ENCODE data around the gene PSMB3.
A peak's percentile ranks its signal among the peaks of the same experiment; 100 is the strongest.
"Not testable (repeated sequence)": the region's sequence is repeated elsewhere in the genome, so short reads cannot be mapped to it uniquely, and the experiment has no call there.

PSMB3 gene

DNA sequence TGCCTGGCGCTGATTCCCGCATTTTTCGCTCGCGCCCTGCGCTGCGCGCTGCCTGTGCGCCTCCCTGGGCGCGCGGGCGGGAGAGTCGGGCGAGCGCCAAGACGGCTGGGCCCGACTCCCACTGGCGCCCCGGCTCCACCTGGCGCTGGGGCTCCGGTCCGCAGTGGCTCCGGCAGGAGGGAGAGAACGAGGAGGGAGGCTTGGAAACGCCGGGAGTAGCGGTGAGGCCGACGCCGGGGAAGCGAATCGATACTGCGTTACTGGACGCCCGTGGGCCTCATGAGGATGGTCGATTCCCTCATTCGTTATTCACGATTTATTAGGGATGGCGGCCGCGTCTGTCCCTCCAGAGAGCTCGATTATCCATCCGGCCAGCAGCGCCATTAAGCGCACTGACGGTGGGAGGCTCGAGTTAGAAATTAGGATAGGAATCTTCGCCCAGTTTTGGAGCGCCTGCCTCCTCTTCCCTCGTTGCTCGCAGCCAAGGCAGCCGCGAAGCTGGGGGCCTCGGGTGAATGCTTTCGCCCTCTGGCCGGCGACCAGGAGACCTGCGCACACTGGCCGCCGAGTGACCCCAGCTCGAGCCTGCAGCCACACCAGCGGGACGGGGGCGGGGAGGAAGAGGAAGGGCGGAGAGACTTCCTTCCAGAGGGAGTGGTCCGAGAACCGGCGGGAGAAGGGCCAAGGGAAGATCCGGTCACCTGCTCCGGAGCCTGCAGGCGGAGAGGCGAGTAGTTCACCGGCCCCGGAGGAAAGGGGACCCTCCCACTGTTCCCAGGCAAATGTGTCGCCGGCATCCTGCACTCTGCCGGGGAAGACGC is 3.1 kb upstream of the PSMB3 start:
- DNase-seq (ENCODE audit: low spot score): no peak

DNA sequence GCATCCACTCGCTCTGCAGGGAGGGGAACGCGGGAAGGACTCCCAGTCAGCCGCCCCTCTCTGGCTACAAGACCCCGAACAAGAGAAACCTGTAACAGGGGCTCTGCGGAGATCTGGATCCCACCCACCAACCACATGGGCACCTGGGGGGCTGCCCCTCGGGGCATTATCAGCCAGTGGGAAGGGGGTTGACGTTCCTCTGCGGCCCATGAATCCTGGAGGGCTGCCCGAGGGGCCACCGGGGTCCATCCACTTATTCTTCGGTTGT is 2.6 kb upstream of the PSMB3 start:
- DNase-seq (ENCODE audit: low spot score): no peak

DNA sequence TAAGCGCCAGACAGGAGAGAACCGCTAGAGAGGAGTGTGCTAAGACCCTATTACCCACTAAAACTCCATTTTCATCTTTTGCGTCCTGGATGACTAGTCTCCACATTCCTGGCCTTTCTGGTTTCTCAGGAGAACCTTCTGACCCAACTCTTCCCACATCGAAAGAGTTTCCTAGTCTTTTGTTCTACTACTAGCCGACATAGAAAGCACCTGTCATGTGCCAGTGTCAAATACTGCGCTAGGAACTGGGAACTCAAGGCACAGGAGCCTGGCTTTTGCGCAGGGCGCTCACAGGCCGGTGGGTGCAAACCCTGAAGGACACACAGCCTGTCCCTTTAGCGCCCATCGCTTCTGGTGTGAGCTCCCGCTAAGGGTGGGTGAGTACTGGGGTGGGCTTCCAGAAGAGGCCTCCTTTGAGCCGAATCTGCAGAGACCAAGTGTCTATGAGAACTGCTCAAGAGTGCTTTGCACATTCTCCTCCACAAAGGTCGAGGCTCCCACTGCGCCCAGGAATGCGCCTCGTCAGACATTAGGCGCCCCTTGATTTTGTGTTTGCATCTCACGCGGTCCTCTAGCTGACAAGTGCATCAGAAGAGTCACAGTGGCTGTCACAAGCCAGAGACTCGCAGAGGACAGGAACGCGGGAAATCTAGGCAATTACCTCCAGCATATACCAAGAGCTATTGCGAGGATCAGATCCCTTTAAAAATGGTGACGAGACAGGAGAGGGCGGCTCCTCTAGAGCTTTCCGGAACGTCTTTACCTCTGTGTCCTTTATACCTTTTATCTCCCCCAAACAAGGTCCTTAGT is 2.0 kb upstream of the PSMB3 start:
- no peak for DNase-seq (ENCODE audit: low spot score)

DNA sequence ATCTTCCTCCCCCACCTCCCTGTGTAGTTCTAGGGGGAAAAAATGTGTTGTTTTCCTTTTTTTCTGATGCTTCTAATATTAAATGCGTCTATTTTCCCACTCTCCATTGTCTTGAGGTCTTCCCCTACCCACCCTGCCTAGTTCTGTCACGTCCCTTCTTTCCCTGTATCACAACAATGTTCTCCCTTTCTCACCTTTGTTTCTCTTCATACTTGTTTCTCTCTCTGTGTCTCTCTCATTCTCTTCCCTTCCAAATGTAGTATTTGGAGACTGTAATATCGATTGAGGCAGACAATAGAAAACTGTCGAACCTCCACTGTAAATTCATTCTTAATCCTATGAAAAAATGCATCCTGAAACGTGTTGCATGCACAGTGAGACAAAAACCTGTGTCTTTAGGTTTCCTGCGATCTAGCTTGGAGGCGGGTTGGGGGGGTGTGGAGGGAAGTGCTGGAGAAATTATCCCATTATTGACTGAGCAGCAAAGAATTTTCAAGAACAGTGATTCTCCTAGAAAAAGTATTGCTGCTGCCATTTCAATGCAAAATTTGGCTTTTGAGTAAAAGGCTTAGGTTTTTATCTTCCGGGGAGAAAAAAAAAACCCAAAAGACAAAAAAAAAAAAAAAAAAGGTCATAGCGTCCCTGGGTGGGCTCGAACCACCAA is 1.3 kb upstream of the PSMB3 start:
- no peak for DNase-seq (ENCODE audit: low spot score)

DNA sequence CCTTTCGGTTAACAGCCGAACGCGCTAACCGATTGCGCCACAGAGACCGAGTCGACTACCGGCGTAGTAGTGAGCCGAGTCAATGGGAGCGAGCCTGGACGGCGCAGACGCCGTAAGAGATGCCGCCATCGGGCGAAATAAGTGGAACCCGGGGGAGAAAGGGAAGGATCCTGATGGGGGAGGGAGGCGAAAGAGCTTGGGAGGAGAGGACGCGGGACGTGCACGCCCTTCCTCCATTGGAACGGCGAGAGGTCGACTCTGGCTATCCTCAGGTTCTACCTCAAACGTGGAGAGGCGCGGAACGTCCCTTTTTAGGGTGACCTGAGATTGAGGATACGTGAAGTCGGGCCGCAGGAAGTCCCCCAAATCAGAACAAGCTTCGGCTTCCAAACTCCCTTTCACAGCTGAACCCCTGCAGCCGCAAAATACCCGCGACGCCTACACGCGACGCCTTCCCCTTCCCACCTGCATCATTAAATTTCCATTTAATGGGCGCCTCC is 683 bp upstream of the PSMB3 start:
- DNase-seq (ENCODE audit: low spot score): peak; percentile 86

DNA sequence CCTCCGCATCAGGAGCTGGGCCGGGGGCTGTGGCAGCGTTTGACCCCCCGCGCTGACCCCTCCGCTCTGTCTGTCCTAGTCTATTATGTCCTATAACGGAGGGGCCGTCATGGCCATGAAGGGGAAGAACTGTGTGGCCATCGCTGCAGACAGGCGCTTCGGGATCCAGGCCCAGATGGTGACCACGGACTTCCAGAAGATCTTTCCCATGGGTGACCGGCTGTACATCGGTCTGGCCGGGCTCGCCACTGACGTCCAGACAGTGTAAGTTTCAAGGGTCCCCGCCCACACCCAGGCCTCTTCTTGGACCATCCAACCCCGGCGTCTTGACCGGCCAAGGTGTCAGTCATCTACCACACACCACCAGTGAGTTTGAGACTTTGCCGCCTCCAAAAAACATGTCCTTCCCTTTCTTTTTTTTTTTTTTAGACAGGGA is 548 bp downstream of the PSMB3 start:
- DNase-seq (ENCODE audit: low spot score): no peak

DNA sequence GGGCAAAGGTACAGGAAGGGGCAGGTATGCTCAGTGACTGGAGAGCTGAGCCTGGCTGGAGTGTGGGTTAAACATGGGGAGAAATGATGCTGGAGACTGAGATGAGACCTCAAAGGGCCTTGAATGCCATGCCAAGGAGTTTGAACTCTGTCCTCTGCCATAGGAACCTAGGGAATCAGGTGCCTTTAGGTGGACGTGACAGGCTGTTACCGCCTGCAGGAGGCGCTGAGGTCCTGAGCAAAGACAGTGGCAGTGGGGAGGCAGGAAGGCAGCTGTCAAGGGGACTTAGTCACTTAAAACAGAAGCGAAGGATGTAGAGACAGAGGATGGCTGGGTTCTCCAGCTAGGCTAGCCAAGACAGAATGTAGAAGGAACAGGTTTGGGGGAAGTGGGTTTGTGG is 9.1 kb downstream of the PSMB3 start:
- peak; percentile 24 for DNase-seq (ENCODE audit: low spot score)

DNA sequence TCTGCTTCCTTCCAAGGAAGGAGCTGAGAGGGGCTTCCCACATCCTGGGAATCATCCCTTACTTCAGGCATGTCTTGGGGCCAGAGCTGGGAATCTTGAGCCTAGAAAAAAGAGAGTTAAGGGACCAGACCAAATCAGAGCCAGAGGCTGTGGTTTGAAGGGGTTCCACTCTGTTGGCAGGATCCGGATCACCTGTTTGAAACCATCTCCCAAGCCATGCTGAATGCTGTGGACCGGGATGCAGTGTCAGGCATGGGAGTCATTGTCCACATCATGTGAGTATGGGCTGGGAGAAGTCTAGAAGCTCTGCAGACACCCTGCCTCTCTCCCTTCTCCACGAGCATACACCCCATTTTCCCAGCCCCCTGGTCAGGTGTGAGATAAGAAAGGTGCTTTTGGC is 9.7 kb downstream of the PSMB3 start:
- no peak for DNase-seq (ENCODE audit: low spot score)

DNA sequence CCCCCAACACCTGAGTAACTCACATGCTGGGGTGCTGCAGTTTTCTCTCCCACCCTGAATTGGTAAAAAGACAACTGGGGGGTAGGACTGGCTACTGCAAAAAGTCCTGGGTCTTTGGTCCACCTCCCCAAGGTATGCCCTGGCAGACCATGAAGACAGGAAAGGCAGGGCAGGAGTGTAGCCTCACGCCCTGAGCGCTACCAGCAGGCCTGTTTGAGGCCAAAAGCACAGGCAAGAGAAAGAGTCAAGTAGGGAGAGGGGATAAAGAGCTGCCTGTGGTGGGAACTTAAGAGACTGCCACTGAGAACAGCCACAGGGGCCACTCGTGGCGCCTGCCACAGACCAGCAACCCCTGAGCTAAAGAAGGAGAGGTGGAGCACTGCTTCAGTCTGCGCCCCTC is 13.8 kb downstream of the PSMB3 start:
- no peak for DNase-seq (ENCODE audit: low spot score)

DNA sequence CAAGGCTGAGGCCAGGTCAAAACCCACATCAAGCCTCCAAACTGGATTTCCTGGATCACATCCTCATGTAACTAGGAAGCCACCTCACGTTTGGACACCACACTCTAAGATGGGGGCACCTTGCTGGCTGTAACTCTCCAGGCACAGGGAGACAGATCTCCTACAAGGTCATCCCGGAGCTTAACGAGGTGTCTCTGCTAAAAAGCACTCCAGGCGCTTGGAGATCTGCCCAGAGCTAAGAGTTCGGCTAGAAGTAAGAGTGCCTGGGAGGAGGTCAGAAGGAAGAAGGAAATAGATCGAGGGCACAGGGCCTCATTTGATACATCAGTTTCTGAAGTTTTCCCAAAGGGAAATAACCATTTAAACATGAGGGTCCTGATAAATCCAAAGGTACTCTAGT is 15.9 kb downstream of the PSMB3 start:
- DNase-seq (ENCODE audit: low spot score): no peak

DNA sequence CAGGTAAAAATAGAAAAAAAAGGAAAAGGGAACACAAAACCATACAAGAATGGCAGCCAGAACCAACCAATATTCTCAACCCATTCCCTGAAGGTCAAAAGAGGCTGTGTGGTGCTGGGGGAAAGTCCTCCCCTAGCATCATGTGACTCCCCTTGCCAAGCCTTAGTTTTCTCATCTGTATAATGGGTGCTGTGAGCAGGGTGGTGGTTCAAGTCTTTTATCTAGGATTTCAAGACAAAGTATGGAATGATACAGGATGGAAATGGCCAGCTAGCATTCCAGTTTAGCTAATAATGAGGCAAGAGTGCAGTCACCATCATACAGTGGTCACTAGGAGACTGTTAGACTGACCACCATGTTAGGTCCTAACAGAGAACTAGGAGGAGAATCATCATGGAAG is 20.7 kb downstream of the PSMB3 start:
- no peak for DNase-seq (ENCODE audit: low spot score)

DNA sequence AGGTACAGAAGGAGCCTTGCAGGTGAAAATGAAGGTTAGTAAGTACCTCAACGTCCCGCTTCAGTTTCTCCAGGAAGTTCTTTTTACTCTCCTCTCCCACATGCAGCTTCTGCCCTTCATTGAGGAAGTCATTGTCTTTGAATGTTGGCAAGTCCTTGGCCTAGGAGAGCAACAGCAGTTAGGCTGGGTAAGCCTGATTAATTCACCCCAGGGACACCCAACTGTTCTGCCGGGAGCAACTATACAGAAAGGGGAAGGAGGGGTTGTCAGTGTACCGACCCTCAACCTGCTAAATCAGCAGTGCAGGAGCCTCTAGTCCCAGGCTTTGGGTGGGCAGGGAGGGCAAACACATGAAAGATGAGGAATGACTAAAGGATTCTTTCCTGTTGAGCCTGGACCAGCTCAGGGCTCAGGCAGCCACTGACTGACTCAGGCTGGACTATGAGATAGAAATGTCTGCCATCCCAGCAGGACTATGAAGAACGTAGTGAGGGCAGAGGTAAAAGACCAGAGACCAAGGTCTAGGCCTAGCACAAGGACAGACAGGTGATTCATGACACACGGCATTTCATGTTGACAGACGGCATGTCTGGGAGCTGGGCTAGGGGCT is 25.2 kb downstream of the PSMB3 start:
- no peak for DNase-seq (ENCODE audit: low spot score)

DNA sequence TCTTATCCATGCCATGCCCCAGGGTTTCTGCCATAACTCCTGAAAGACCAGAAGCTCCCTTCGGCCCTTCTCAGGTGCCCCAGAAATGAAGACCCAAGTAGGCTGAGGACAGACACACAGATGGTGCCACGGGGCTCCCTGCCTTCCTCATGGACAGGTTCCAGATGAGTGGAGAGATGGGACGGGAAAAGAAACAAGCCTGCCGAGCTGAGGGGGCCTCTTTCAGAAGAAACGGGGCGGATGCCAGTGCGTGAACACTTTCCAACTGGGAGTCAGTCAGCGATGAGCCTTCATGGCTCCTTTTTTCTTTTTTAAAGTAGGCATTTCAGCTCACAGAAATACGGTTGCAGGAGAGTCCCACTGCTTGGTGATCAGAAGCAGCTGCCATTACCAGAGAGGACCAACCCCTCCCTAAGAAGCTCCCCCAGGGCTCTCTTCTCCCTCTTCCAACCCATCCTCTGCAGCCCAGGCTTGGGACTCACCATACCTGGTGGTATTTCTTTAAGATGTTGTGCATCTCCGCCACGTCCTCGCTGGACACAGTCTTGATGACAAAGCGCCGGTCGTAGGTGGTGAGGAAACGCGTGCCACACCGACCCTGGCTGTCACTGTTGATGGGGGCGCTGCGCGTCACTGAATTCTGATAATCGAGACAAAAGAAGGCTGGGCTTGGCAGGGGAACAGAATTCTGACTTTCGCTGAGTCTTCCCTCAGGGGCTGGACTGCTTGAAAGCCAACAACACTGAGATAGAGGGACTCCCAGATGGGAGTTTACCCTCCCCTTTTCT is 27.6 kb downstream of the PSMB3 start:
- no peak for DNase-seq (ENCODE audit: low spot score)

DNA sequence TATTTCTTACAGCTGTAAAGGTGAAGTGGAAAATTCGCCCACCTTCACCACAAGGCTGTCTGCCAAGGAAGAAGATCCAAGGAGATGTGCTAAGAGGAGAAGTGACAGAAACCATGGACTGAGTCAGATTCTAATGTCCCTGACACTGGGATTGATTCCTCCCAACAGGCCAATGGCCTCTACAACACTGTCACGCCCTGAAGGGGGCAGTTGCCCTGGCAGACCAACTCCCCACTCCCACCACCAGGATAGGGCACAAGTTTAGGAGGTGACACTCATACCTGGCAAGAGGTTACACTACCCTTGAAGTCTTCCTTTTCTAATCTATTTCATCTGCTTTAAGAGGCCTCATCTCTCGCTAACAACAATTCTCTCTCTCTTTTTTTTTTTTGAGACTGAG is 30.7 kb downstream of the PSMB3 start:
- no peak for DNase-seq (ENCODE audit: low spot score)

DNA sequence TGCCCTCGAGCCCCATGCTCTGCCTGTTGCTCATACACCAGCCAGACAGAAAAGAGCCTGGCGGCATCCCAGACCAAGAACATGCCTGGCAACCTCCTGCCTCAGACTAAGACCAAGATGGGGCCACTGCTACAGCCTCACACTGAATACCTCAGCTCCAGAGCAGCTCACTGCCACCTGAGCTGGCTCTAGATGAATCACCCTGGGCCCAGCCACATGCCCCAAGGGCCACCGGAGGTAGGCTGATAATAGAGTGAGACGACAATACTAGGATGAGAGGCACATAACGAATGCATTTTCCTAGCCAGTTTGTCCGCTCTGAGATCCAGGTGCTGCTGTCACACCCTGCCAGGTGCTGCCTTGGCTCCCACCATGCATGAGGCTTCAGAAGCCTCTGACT is 33.8 kb downstream of the PSMB3 start:
- DNase-seq (ENCODE audit: low spot score): no peak

DNA sequence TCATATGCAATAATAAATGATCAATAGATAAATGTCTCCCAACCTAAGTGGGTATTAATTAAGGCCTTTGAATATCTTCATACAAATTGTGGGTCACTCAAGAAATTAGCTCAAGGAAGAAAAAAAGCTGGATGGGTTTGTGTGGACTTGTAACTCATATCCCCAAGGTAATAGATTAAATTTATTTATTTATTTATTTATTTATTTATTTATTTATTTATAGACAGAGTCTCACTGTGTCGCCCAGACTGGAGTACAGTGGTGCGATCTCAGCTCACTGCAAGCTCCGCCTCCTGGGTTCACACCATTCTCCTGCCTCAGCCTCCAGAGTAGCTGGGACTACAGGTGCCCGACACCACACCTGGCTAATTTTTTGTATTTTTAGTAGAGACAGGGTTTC is 35.5 kb downstream of the PSMB3 start:
- not testable (repeated sequence) for DNase-seq (ENCODE audit: low spot score)

DNA sequence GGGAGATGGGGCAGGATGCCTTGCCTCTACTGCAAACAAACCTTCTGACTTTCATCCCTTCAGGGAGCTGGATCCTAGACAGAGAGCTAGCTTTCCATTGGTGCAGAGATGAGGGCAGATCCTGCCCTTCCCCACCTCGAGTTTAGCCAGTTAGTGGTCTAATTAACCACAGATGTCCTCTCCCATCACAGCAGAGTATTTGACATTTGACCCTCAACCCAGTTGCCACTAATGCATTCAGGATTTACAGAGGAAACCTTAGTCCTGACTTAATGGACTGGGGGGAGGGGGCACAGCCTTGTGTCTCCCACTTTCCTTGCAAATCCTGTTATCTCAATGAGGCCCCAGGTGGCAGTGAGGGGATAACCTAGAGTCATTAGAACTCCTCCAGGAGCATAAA is 36.6 kb downstream of the PSMB3 start:
- no peak for DNase-seq (ENCODE audit: low spot score)

DNA sequence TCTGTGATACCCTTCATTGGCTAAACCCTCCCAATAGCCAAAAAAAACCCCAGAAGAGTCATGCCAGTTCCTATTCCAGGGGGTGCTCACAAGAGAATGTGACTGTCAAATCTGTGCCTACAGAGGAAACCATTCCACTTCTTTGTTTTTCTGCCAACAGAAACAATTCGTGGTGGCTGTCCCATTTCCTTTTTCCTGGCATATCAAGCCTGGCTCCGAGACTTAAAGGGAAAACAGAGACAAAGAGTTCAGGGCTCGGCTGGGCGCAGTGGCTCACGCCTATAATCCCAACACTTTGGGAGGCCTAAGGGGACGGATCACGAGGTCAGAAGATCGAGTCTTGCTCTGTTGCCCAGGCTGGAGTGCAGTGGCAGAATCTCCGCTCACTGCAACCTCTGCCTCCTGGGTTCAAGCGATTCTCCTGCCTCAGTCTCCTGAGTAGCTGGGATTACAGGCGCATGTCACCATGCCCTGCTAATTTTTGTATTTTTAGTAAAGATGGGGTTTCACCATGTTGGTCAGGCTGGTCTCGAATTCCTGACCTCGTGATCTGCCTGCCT is 37.7 kb downstream of the PSMB3 start:
- not testable (repeated sequence) for DNase-seq (ENCODE audit: low spot score)

DNA sequence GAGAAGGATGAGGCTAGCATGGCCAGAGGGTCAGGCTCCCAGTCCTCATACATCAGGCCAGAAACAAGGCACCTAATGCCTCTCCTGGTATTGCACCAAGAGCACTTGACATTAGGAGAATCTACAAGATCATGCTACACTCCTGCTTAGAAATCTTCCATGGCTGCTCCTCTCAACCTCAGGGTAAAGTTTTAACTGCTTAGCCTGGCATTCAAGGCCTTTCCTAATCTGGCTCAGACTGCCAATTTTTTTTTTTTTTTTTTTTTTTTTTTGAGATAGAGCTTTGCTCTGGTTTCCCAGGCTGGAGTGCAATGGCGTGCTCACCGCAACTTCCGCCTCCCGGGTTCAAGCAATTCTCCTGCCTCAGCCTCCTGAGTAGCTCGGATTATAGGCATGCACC is 38.6 kb downstream of the PSMB3 start:
- no peak for DNase-seq (ENCODE audit: low spot score)

DNA sequence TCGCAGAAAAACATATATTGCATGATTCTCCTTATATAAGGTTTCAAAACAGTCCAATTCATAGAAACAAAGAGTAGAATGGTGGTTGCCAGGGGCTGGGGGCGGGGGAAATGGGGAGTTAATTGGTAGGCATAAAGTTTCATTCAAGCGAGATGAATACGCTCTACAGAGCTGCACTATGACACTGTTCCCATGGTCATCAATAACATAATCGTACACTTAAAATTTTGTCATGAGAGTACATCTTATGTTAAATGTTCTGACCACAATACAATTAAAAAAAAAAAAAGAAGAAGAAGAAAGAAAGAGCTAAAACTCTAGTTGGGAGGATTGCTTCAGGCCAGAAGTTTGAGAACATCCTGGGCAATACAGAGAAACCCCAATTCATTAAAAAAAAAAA is 41.7 kb downstream of the PSMB3 start:
- no peak for DNase-seq (ENCODE audit: low spot score)

DNA sequence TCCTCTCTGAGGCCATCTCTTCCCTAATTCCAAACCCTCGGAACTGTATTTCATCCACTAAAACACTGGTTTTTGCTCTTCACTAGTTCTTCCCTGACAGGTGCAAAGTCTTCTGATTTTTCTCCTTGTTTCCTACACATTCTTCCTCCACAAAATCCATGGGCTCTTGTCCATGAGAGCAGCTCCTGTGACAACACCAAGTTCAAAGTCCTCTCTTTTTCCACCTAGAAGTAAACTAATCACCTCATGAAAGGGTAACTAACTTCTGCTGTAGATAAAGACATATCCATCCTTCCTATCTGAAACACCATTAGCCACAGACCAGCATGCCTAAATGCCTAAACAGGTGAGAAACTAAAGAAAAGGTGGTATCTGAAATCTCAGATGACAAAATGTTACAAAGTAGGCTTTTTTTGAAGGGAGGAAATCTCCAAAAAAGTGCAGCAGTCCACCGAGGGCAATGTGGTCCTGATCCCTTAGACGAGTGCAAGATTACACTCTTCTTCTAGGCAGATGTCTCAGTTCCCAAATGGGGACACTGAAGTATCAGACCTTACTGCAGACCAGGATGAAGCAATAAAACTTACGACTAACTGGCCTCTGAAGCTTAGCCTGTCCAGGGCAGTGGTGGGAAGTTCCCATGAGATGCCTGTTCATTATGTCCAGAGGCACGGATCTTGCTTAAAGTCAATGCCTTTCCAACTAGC is 44.1 kb downstream of the PSMB3 start:
- no peak for DNase-seq (ENCODE audit: low spot score)

Data from CD4-positive, alpha-beta T cell treated with Interleukin-2 at 100 ng/mL for 4 hours (primary cell).